Left lung (tissue), 14 donors: ENCODE measurements around the gene KEL. TPM values are rescaled to one million over a fixed set of nuclear protein-coding genes. Genes with fewer than 3 reads are reported as not detected.

Experiments used
- ATAC-seq: fragments of 200-7000 bp; cut with Tn5 transposase; one replicate; pipeline ENCODE4 v1.9.1; 2020; ENCODE audit warnings: moderate library complexity
- DNase-seq, 4 donors: peaks; one replicate each; pipeline ENCODE4 v3.0.0-alpha.2; 2013 to 2020
- H3K27ac ChIP-seq, 2 donors: fragments of 200-600 bp; sonication (generic) in 1 of 2; one replicate each; pipeline versions ENCODE4 v1.5.0 to v1.8.0; 2020 to 2021
- H3K27me3 ChIP-seq, 2 donors: fragments of 200-600 bp; sonication (generic) in 1 of 2; one replicate each; pipeline versions ENCODE4 v1.5.0 to v1.8.0; 2020 to 2021
- H3K36me3 ChIP-seq, 2 donors: fragments of 200-600 bp; sonication (generic) in 1 of 2; one replicate each; pipeline versions ENCODE4 v1.5.0 to v1.8.0; 2020 to 2021
- H3K4me1 ChIP-seq, 2 donors: fragments of 200-600 bp; one replicate each; pipeline ENCODE4 v1.8.0; 2021
- H3K4me3 ChIP-seq, 2 donors: fragments of 200-600 bp; sonication (generic) in 1 of 2; one replicate each; pipeline versions ENCODE4 v1.5.0 to v1.8.0; 2020 to 2021; ENCODE audit warnings: mild to moderate bottlenecking in 1 of 2
- H3K9me3 ChIP-seq, 2 donors: fragments of 200-600 bp; sonication (generic) in 1 of 2; one replicate each; pipeline versions ENCODE4 v1.5.0 to v1.8.0; 2020 to 2021
- intact Hi-C, 2 donors: fragments of 100-400 bp; cut with DNase I; formaldehyde crosslinking; loops; one replicate each; pipeline versions ENCODE4 v1.11.2 to v1.14.2; 2022
- long read RNA-seq, 12 donors: library from polyadenylated mRNA in 2 of 12; unstranded in 2 of 12; transcript quantifications; one replicate each; pipeline ENCODE4 v2.0.0 and lab custom pipeline, GENCODE V29; 2019 to 2026
- polyA plus RNA-seq, 6 donors: library from polyadenylated mRNA; unstranded; fragments of 120-200 nt; gene quantifications; one replicate each; pipeline ENCODE4 v1.2.1, GENCODE V29; 2013; ENCODE audit not compliant: insufficient read length in 6 of 6
- total RNA-seq, 2 donors: library from RNA; stranded (reverse); fragmentation: NEBNext Ultra II Directional; extraction: Animal tissue kit (Norgen Biotek cat#: 25700); gene quantifications; one replicate each; pipeline ENCODE4 v1.2.1, GENCODE V29; 2021
- TF ChIP-seq, protein P1 (sequence below), 2 donors: fragments of 200-600 bp; sonication (generic) in 1 of 2; IDR thresholded peaks; one replicate each; pipeline versions ENCODE4 v1.5.0 to v1.8.0; 2021; ENCODE audit warnings: antibody characterized with exemption in 2 of 2
- donor health status: DM: no; HTN: yes; CAD: no.
- donor health status: DM: no; HTN: no; CAD: no.

KEL gene
- total RNA-seq = under 1 TPM; 0.58 to 0.96 TPM
- 1 to 10 TPM; 1.5 to 3.1 (median 2.2) TPM for polyA plus RNA-seq
- long read RNA-seq, donor 1 = 0 reads
- long read RNA-seq, donor 2 = 0 reads
- long read RNA-seq, donor 3 = 0 reads
- long read RNA-seq, donor 4 = 0 reads
- long read RNA-seq, donor 5 = 0 reads
- long read RNA-seq, donor 6 = 0 reads
- long read RNA-seq, donor 7 = 0 reads
- long read RNA-seq, donor 8 = 0 reads
- long read RNA-seq, donor 9 = 0 reads
- long read RNA-seq, donor 10 = 0 reads
- long read RNA-seq, donor 11 = 0 reads
- long read RNA-seq, donor 12 = 0 reads

GRCh38 chr7:142961973-142962926, at the start of gene KEL:
KEL (minus strand) TSS chr7:142962363; CDS start chr7:142962206, 157 bp downstream.
- TF ChIP-seq, protein P1, sequence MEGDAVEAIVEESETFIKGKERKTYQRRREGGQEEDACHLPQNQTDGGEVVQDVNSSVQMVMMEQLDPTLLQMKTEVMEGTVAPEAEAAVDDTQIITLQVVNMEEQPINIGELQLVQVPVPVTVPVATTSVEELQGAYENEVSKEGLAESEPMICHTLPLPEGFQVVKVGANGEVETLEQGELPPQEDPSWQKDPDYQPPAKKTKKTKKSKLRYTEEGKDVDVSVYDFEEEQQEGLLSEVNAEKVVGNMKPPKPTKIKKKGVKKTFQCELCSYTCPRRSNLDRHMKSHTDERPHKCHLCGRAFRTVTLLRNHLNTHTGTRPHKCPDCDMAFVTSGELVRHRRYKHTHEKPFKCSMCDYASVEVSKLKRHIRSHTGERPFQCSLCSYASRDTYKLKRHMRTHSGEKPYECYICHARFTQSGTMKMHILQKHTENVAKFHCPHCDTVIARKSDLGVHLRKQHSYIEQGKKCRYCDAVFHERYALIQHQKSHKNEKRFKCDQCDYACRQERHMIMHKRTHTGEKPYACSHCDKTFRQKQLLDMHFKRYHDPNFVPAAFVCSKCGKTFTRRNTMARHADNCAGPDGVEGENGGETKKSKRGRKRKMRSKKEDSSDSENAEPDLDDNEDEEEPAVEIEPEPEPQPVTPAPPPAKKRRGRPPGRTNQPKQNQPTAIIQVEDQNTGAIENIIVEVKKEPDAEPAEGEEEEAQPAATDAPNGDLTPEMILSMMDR (IDR thresholded peaks at IDR 0.05) = no peak
- no peak within 1 kb of the TSS for H3K4me3 ChIP-seq
- DNase-seq = no peak
- H3K27me3 ChIP-seq = peaks cover 0 to 8% of the 10 kb centered on the region in 2 donors
- H3K9me3 ChIP-seq = no peaks in the 10 kb centered on the region
- no peak for ATAC-seq
- no peaks in the 10 kb centered on the region for H3K4me1 ChIP-seq
- no peak within 1 kb of the TSS for H3K27ac ChIP-seq
- no peaks in the 10 kb centered on the region for H3K36me3 ChIP-seq
- intact Hi-C loops = no loop called here

- DNase-seq (peak; percentile 66 to 92 (median 80)), ATAC-seq (peak; percentile 98)
- Histone ChIP-seq H3K27me3 (peaks cover 0 to 7% of the 10 kb centered on the region in 2 donors), H3K27ac (no peak overlapping the region), H3K9me3 (no peaks in the 10 kb centered on the region), H3K36me3 (no peaks in the 10 kb centered on the region), H3K4me1 (peaks cover 0 to 4% of the 10 kb centered on the region in 2 donors), H3K4me3 (no peak overlapping the region)
- TF ChIP-seq, protein P1 (IDR thresholded peaks at IDR 0.05) = peak; percentile 93 to 98
- intact Hi-C loops = loop anchor here (2.0 to 10.0 kb wide), 3 partner anchors 143 to 209 kb away; no protein-coding TSS in a partner anchor
These were observed 46.1 kb upstream of the KEL start for GRCh38 chr7:143008007-143008901.

DNA sequence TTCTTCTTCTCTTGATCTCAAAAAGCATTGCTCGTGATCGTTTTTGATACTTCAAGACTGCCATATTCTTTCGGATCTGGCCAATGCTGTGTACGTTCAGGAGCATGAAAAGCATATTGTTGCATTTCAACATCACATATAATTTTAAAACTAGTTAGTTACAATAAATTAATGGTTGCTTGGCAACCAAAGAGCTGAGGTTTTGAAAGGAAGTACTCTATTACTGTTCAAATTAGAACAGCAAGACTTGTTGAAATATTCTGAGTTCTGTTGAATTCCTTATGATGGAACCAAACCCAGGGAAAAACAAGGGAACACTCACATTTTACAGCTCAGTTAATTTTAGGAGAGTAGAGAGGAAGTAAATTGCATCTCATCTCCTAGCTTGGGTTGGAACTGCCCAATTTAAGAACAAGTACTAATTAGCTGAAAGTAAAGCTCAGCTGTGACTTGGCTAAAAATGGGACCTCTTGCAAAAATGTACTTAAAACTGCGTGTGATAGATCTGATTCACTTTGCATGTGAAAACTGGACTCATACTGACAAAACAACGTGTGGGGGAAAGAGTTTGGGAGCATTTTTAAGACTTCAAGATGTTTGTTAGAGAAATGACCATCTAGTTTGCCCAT, 43.6 kb upstream of the KEL start:
- H3K27ac ChIP-seq = no peak overlapping the region
- H3K9me3 ChIP-seq = no peaks in the 10 kb centered on the region
- ATAC-seq = no peak
- peaks cover 0 to 9% of the 10 kb centered on the region in 2 donors for H3K4me1 ChIP-seq
- TF ChIP-seq, protein P1 (IDR thresholded peaks at IDR 0.05) = no peak
- no peak for DNase-seq
- intact Hi-C loops = loop anchor here (10.0 kb wide), 2 partner anchors 141 to 209 kb away; no protein-coding TSS in a partner anchor
- H3K27me3 ChIP-seq = peaks cover 0 to 7% of the 10 kb centered on the region in 2 donors
- H3K4me3 ChIP-seq = no peak overlapping the region
- no peaks in the 10 kb centered on the region for H3K36me3 ChIP-seq

DNA sequence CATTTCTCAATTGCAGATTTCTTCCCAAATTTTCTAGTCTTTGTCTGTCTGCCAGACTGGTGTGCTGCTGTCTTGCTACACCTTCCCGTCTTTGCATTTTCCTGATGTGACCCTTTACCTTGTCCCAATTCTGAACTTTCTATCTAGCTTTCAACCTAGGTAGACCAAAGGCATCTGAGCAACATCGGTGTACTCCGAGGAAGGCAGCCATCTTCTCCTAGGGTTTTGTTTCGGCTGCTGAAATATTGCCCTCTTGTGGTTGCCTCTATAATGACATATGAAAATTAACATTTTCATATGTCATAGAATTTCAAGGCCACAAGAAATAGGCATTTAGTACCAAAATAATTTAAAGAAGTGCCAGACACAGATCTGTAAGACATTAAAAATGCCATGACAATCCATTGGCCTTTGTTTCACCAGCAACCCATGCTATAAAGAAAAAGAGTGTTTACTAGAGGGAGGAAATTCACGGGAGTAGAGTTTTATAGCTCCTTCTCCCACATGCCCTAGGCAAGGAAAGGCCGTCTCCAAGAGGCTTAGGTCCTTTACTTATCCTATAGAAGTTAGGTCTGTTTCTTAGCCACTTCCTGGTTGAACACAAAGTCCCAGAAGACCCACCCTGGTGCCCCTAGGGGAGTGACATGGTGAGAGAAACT, 41.4 kb upstream of the KEL start:
- no peaks in the 10 kb centered on the region for H3K36me3 ChIP-seq
- ATAC-seq (peak; percentile 87), DNase-seq (peak in 2 of 4 donors; percentile 30 to 61)
- H3K9me3 ChIP-seq = no peaks in the 10 kb centered on the region
- no peak overlapping the region for H3K4me3 ChIP-seq
- intact Hi-C loops = loop anchor here (10.0 kb wide), 2 partner anchors 139 to 211 kb away; no protein-coding TSS in a partner anchor
- no peak overlapping the region for H3K27ac ChIP-seq
- TF ChIP-seq, protein P1 (IDR thresholded peaks at IDR 0.05) = peak; percentile 53 to 67
- H3K27me3 ChIP-seq = peaks cover 0 to 5% of the 10 kb centered on the region in 2 donors
- peaks cover 0 to 9% of the 10 kb centered on the region in 2 donors for H3K4me1 ChIP-seq
